Thymus (tissue), 11 donors: ENCODE results near the gene HS2ST1. TPM values are rescaled to one million over a fixed set of nuclear protein-coding genes. Genes with fewer than 3 reads are reported as not detected.

Experiments
- DNase-seq, 9 donors: peaks; one replicate each; pipeline ENCODE4 v3.0.0-alpha.2; 2013; ENCODE audit warnings: low spot score in 9 of 9, low read depth in 6 of 9, missing footprints in 1 of 9
- H3K27ac ChIP-seq, 2 donors: one replicate each; pipeline ENCODE4 v1.5.1; 2013; ENCODE audit warnings: control low read depth in 1 of 2, low read depth in 1 of 2, low read length in 1 of 2, mild to moderate bottlenecking in 1 of 2, moderate library complexity in 1 of 2
- H3K27me3 ChIP-seq, 2 donors: one replicate each; pipeline ENCODE4 v1.5.1; 2013; ENCODE audit warnings: low read length in 1 of 2; ENCODE audit not compliant: control insufficient read depth in 2 of 2, insufficient read depth in 1 of 2
- H3K36me3 ChIP-seq, 2 donors: one replicate each; pipeline ENCODE4 v1.5.1; 2013; ENCODE audit warnings: low read length in 1 of 2, mild to moderate bottlenecking in 1 of 2, moderate library complexity in 1 of 2; ENCODE audit not compliant: control insufficient read depth in 2 of 2, insufficient read depth in 2 of 2
- H3K4me1 ChIP-seq, 2 donors: one replicate each; pipeline ENCODE4 v1.5.1; 2013; ENCODE audit warnings: low read length in 2 of 2; ENCODE audit not compliant: control insufficient read depth in 2 of 2, insufficient read depth in 2 of 2
- H3K4me3 ChIP-seq, 2 donors: one replicate each; pipeline ENCODE4 v1.5.1; 2013; ENCODE audit warnings: low read length in 2 of 2, control low read depth in 1 of 2, mild to moderate bottlenecking in 1 of 2
- H3K9me3 ChIP-seq, 2 donors: one replicate each; pipeline ENCODE4 v1.5.1; 2013; ENCODE audit warnings: low read length in 1 of 2, mild to moderate bottlenecking in 1 of 2; ENCODE audit not compliant: control insufficient read depth in 2 of 2, insufficient read depth in 1 of 2
- whole genome bisulfite sequencing: extraction: QIAGEN DNeasy Blood & Tissue Kit; methylation state at CpG from one replicate; pipeline ENCODE4 v1.1.7; 2013; 5-methylcytosine and 5-hydroxymethylcytosine counted together
- polyA plus RNA-seq: library from polyadenylated mRNA; stranded (reverse); fragments of 200-250 nt; gene quantifications from one replicate; pipeline ENCODE4 v1.2.3, GENCODE V29; 2013
- total RNA-seq: library from RNA; stranded (reverse); fragments of 120-200 nt; gene quantifications from one replicate; pipeline ENCODE4 v1.2.4, GENCODE V29; 2013
- donor health status: healthy.

HS2ST1 gene
- total and polyA plus RNA-seq, 2 donors: 9.7 to 11.5 TPM

DNA sequence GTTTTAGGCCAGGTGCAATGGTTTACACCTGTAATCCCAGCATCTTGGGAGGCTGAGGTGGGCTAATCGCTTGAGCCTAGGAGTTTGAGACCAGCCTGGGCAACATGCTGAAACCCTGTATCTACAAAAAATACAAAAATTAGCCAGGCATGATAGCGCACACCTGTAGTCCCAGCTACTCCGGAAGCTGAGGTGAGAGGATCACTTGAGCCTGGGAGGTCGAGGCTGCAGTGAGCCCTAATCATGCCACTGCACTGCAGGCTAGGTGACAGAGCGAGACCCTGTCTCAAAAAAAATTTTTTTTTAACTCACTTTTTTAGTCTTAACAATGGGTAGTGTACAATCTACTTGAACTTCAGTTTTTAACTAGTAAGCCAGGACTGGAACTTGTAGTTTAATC is 137.5 kb downstream of the HS2ST1 start:
- DNase-seq: no peak

DNA sequence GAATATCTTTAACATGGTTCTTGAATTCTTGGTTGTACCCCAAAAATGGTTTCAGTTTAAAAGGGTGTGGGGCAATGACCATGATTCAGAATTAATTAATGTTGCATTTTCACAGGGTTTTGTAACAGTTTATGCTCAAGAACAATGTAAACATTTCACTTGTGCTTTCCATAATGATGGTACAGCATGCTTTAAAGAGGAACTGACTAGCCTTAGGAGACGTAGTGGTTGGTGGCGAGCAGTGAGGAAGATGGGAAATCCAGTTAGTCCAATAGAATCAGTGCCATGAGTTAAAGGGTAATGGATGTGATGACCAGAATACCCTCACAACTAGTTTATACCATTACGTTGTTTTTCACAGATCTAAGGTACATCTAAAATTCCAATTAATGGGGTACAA is 138.0 kb downstream of the HS2ST1 start:
- WGBS: 95% methylated on average over 3 of the region's 3 CpGs
- Histone ChIP-seq H3K36me3 (no peaks in the 10 kb centered on the region), H3K27ac (no peak overlapping the region), H3K27me3 (no peaks in the 10 kb centered on the region), H3K4me1 (no peaks in the 10 kb centered on the region), H3K9me3 (no peaks in the 10 kb centered on the region), H3K4me3 (no peak overlapping the region)
- no peak for DNase-seq

More for the DNA sequence above, 137.5 kb downstream of the HS2ST1 start:
- 98% methylated on average over 5 of the region's 5 CpGs for WGBS
- Histone ChIP-seq H3K27me3 (no peaks in the 10 kb centered on the region), H3K4me3 (no peak overlapping the region), H3K36me3 (no peaks in the 10 kb centered on the region), H3K27ac (no peak overlapping the region), H3K9me3 (no peaks in the 10 kb centered on the region), H3K4me1 (no peaks in the 10 kb centered on the region)

DNA sequence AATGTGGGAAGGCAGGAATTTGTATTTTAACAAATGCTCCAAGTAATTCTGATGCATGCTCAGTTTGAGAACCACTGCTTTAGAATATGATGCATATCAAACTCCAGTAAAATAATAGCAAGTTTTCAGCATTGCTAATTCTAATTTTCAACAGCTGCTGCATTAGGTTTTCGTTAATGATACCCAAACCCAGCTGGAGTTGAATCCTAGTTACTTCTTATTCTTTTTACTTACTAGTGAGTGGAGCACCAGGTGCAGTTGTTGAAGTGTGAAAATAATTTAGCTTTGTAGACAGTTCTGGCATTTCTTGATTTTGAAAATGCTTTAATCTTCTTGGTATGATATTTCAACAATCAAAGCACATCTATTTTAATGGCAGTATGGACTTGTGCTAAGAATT is 138.5 kb downstream of the HS2ST1 start:
- Histone ChIP-seq H3K4me1 (no peaks in the 10 kb centered on the region), H3K27me3 (no peaks in the 10 kb centered on the region), H3K36me3 (no peaks in the 10 kb centered on the region), H3K9me3 (no peaks in the 10 kb centered on the region), H3K4me3 (no peak overlapping the region), H3K27ac (no peak overlapping the region)
- WGBS: 89% methylated on average over 1 of the region's 1 CpG
- no peak for DNase-seq

DNA sequence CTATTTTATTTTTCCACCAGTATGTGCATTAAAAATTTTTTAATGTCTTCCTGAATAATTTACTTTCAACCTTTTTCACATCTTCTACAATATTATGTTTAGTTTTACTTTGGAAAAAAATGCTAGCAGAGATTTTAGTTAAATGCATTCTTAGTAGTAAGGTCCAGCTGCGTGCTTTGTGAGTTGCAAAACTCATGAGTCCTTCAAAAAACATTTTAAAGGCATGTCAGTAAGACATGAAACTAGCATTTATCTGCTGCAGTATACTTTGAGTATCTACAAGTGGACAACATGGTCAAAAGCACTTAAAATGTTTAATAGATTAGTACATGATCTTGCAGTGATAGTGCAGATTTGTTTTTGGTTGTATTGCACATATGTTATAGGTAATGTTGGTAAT is 139.0 kb downstream of the HS2ST1 start:
- Histone ChIP-seq H3K4me1 (no peaks in the 10 kb centered on the region), H3K27me3 (no peaks in the 10 kb centered on the region), H3K27ac (no peak overlapping the region), H3K36me3 (no peaks in the 10 kb centered on the region), H3K4me3 (no peak overlapping the region), H3K9me3 (no peaks in the 10 kb centered on the region)
- WGBS: 91% methylated on average over 1 of the region's 1 CpG
- no peak for DNase-seq

DNA sequence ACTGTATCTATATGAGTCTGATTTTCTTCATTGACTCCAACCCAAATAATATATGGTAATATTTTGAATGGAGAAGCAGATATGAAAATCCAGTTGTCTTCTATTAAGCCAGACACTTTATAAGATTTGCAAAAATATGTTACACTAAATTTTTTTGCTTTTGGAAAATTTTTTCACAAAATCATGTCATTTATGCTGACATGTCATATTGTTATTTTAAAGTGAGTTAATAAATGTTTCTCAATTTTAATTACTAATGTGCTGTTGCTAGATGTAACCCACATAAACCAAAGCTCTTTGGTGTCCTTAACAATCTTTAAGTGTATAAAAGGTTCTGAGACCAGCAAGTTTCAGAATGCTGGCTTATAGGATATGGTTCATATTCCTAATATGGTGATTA is 142.5 kb downstream of the HS2ST1 start:
- no peak overlapping the region for H3K4me3 ChIP-seq
- no peaks in the 10 kb centered on the region for H3K36me3 ChIP-seq
- H3K27ac ChIP-seq: no peak overlapping the region
- no peaks in the 10 kb centered on the region for H3K9me3 ChIP-seq
- no peak for DNase-seq
- H3K4me1 ChIP-seq: no peaks in the 10 kb centered on the region
- H3K27me3 ChIP-seq: no peaks in the 10 kb centered on the region

DNA sequence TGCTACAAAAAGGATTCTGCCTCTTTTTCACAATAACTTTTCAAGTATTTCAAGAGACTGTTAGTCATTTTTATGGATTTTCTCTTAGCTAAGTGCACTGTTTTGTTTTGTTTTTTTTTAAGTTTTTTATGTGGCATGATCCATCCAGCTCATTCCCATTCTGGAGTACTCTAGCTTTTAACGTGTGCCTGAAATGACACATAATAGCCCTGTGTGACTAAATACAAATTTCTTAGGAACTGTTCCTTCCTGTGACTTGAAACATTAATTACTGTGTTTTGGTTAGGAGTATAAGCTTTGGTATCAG is 143.9 kb downstream of the HS2ST1 start:
- DNase-seq: no peak
- Histone ChIP-seq H3K36me3 (no peaks in the 10 kb centered on the region), H3K27me3 (no peaks in the 10 kb centered on the region), H3K9me3 (peaks cover 0 to 3% of the 10 kb centered on the region in 2 donors), H3K27ac (no peak overlapping the region), H3K4me1 (no peaks in the 10 kb centered on the region), H3K4me3 (no peak overlapping the region)
- 93% methylated on average over 1 of the region's 1 CpG for WGBS

DNA sequence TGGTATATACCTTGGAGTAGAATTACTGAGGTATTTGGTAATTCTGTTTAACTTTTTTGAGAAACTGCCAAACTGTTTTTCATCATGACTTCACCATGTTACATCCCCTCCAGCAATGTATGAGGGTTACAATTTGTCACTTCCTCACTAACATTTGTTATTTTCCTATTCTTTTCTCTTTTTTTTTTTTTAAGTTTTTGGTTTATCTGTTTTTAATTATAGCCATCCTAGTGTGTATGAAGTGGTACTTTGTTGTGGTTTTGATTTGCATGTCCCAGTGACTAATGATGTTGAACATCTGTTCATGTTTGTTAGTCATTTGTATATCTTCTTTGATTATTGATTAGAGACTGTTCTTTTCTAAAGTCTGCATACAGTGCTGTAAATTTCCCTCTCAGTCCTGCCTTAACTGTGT is 147.3 kb downstream of the HS2ST1 start:
- H3K27ac ChIP-seq: no peak overlapping the region
- no peak overlapping the region for H3K4me3 ChIP-seq
- DNase-seq: no peak
- H3K9me3 ChIP-seq: peaks cover 0 to 4% of the 10 kb centered on the region in 2 donors
- H3K27me3 ChIP-seq: no peaks in the 10 kb centered on the region
- no peaks in the 10 kb centered on the region for H3K36me3 ChIP-seq
- H3K4me1 ChIP-seq: peaks cover 3 to 4% of the 10 kb centered on the region in 2 donors

DNA sequence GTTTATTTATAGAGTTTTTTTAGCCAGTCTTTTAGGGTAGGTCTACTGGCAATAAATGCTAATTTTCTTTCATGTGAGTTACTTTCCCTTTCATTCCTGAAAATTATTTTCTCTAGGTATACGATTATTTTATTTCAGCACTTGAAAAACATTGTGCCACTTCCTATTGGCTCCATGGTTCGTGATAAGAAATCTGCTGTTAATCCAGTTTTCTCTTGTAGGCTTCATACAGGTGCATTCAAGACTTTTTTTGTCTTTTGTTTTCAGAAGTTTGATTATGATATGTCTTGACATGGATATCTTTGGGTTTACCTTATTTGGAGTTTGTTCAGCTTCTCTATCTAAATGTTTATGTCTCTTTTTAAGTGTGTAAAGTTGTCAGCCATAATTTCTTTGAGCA is 148.3 kb downstream of the HS2ST1 start:
- no peak overlapping the region for H3K27ac ChIP-seq
- 97% methylated on average over 2 of the region's 2 CpGs for WGBS
- DNase-seq: no peak
- H3K36me3 ChIP-seq: no peaks in the 10 kb centered on the region
- H3K4me1 ChIP-seq: peaks cover 3 to 4% of the 10 kb centered on the region in 2 donors
- H3K4me3 ChIP-seq: no peak overlapping the region
- H3K27me3 ChIP-seq: no peaks in the 10 kb centered on the region
- peaks cover 0 to 4% of the 10 kb centered on the region in 2 donors for H3K9me3 ChIP-seq

DNA sequence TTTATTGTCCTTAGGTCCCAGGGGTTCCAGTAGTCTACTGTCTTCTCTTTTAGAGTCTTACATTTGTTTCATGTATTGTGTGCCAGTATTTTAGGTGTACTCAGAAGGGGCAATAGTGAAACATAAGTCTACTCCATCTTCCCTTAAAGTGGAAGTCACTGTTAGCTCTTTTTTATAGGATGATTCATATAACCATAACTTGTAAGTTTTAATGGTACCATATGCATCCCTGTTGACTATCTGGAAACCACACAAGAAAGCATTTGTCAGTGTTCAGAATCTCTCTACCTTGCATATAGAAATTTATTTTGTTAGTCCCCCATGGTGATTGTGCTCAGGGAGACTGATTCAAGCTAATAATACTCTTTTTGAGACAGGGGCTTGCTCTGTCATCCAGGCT is 149.9 kb downstream of the HS2ST1 start:
- peaks cover 0 to 4% of the 10 kb centered on the region in 2 donors for H3K9me3 ChIP-seq
- no peak overlapping the region for H3K4me3 ChIP-seq
- no peaks in the 10 kb centered on the region for H3K27me3 ChIP-seq
- peaks cover 3 to 4% of the 10 kb centered on the region in 2 donors for H3K4me1 ChIP-seq
- H3K36me3 ChIP-seq: no peaks in the 10 kb centered on the region
- no peak overlapping the region for H3K27ac ChIP-seq
- no peak for DNase-seq

DNA sequence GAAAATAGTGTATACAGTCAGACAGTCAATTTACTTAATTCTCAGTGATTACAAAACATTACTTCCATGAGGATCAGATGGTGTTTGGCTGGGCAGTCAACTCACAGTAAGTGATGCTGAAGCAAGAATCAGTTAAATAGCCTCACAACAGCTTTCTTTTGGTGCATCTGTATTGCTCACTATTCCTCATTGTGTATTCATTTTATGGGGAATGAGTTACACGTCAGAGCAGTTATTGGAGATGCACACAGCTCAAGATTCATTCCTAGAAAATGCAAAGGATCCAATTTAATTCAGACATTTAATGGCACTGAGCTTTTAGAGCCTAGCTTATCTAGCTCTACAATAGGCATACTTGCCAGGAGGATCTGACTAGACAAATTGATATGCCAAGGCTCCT is 150.6 kb downstream of the HS2ST1 start:
- H3K9me3 ChIP-seq: peaks cover 0 to 4% of the 10 kb centered on the region in 2 donors
- H3K4me1 ChIP-seq: peaks cover 3 to 4% of the 10 kb centered on the region in 2 donors
- 98% methylated on average over 1 of the region's 1 CpG for WGBS
- no peaks in the 10 kb centered on the region for H3K27me3 ChIP-seq
- DNase-seq: no peak
- no peak overlapping the region for H3K27ac ChIP-seq
- H3K4me3 ChIP-seq: no peak overlapping the region
- H3K36me3 ChIP-seq: no peaks in the 10 kb centered on the region
